ENCODE measurements around the gene SYTL4.

SYTL4 gene

GRCh38 chrX:100687546-100687945, 44.4 kb downstream of the SYTL4 start:
- no peak for DNase-seq (ENCODE audit: low read depth)

- DNase-seq (ENCODE audit: low read depth) = no peak
Measured at GRCh38 chrX:100687128-100687527, 44.8 kb downstream of the SYTL4 start.

- DNase-seq (ENCODE audit: low read depth) = no peak
Measured at GRCh38 chrX:100685997-100686305, 46.0 kb downstream of the SYTL4 start.

- DNase-seq (ENCODE audit: low read depth) = peak; percentile 14
Measured at GRCh38 chrX:100685284-100685996, 46.5 kb downstream of the SYTL4 start.

- no peak for DNase-seq (ENCODE audit: low read depth)
Measured at GRCh38 chrX:100682939-100683338, 49.0 kb downstream of the SYTL4 start.

GRCh38 chrX:100681599-100681998, 50.3 kb downstream of the SYTL4 start:
- no peak for DNase-seq (ENCODE audit: low read depth)

- no peak for DNase-seq (ENCODE audit: low read depth)
Measured at GRCh38 chrX:100680756-100681155, 51.2 kb downstream of the SYTL4 start.

GRCh38 chrX:100677611-100678181, 54.2 kb downstream of the SYTL4 start:
- DNase-seq (ENCODE audit: low read depth) = no peak

GRCh38 chrX:100674705-100675104, 57.2 kb downstream of the SYTL4 start:
- no peak for DNase-seq (ENCODE audit: low read depth)

GRCh38 chrX:100673397-100673953, 58.4 kb downstream of the SYTL4 start:
- no peak for DNase-seq (ENCODE audit: low read depth)

GRCh38 chrX:100672966-100673365, 59.0 kb downstream of the SYTL4 start:
- DNase-seq (ENCODE audit: low read depth) = no peak

- no peak for DNase-seq (ENCODE audit: low read depth)
Measured at GRCh38 chrX:100663642-100664041, 68.3 kb downstream of the SYTL4 start.

- no peak for DNase-seq (ENCODE audit: low read depth)
Measured at GRCh38 chrX:100662796-100663195, 69.1 kb downstream of the SYTL4 start.

GRCh38 chrX:100662170-100662569, 69.8 kb downstream of the SYTL4 start:
- DNase-seq (ENCODE audit: low read depth) = no peak

- no peak for DNase-seq (ENCODE audit: low read depth)
Measured at GRCh38 chrX:100659431-100660137, 72.3 kb downstream of the SYTL4 start.

GRCh38 chrX:100658941-100659381, 73.0 kb downstream of the SYTL4 start:
- DNase-seq (ENCODE audit: low read depth) = no peak

- DNase-seq (ENCODE audit: low read depth) = no peak
Measured at GRCh38 chrX:100654261-100654660, 77.7 kb downstream of the SYTL4 start.

- DNase-seq (ENCODE audit: low read depth) = no peak
Measured at GRCh38 chrX:100652266-100652665, 79.7 kb downstream of the SYTL4 start.

- DNase-seq (ENCODE audit: low read depth) = no peak
Measured at GRCh38 chrX:100650841-100651240, 81.1 kb downstream of the SYTL4 start.

GRCh38 chrX:100649550-100650356, 82.2 kb downstream of the SYTL4 start:
- DNase-seq (ENCODE audit: low read depth) = no peak

GRCh38 chrX:100648458-100649417, 83.2 kb downstream of the SYTL4 start:
- no peak for DNase-seq (ENCODE audit: low read depth)
